ENCODE data around the gene PRSS57.
"Not testable (repeated sequence)": the region's sequence is repeated elsewhere in the genome, so short reads cannot be mapped to it uniquely, and the experiment has no call there.

Gene PRSS57

DNA sequence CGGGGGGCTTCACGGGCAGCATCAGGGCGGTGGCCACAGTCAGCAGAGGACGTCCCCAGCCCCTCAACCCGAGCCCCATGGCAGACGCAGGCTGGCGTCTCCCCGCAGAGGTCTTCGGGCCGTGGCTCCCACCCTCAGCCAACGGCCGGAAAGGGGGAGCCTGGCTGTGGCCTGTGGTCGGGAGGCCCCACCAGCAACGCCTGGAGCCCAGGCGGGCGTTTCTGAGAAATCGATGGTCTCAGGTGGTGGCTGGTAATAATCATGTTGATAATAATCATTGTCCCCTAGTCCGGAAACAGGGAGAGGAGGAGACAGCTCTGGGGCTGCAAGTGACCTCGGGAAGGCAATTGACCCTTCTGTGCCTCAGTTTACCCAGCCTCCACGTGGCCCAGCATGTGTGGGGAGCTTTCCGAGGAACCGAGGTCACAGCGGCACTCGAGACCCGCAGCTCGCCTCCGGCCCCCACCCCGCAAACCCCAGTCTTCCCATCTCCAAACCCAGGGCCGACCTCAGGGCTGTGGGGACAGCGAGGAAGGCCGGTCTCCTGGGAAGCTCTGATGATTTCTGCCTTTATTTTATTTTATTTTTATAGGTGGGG is at the start of gene PRSS57:
Gene PRSS57, minus strand, starts transcription at position 101 of the 598 bp plus-strand sequence. Its CDS starts 22 bp downstream, at position 79.
- no peak for DNase-seq

DNA sequence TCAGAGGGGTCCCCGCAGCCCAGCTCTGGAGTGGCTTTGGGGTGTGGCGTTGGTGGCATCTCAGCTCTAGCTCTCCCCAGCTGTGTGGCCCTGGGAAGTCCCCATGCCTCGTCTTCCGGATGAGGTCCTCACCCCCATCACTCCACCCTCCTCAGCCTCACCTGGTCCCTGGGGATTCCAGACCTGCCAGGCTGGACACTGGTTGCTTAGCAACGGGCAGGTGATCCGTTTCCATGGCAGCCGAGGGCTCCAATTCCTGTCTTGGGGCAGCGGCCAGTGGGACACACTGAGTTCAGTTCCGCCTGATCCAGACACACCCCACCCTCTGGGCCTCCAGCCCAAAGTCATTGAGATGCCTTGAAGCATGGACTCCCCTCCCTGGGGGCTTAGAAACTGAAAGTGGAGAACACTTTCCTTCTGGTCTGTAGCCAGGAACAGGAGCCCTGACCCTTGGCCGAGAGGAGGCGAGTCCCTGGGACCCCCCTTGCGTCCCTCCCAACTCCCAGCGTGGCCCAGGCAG is 48.0 kb upstream of the PRSS57 start:
- no peak for DNase-seq

DNA sequence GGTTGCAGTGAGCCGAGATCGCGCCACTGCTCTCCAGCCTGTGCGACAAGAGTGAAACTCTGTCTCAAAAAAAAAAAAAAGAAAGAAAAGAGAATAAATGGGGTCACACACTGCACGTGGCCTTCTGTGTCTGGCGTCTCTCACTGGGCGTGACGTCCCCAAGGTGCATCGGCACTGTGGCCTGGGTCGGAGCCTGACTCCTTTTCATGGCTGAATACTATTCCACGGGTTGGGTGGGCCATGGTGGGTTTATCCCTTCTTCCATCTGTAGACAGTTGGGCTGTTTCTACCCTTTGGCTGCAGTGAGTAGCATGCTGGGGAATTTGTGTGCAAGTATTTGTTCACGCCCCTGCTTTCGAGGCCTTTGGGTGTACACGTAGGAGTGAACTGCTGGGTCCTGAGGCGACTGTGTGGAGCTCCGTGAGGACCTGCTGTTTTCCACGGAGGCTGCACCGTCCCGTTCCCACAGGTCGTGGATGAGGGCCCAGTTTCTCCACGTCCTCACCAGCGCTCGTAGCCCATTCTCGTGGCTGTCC is 47.4 kb upstream of the PRSS57 start:
- no peak for DNase-seq

DNA sequence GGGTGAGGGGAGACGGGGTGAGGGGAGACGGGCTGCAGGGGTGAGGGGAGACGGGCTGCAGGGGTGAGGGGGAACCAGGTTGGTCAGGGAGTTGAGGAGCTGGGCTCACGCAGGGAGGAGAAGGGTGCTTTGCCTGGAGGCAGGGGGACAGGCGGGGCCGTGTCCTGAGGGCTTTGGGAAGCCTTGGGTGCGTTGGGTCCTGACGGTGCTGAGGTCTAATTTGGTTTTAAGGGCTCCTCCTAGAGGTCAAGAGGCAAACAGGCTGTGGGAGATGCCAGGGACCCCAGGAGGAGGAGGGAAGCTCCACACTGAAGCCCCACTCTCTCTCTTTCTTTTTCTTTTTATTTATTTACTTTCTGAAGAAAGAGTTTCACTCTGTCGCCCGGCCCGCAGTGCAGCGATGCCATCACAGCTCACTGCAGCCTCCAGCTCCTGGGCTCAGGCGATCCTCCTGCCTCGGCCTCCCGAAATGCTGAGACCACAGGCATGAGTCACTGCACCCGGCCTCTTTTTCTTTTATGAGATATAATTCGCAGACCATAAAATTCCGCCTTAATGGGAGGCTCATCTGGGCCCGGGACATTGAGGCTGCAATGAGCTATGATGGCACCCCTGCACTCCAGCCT is 46.4 kb upstream of the PRSS57 start:
- DNase-seq: peak; percentile 51

DNA sequence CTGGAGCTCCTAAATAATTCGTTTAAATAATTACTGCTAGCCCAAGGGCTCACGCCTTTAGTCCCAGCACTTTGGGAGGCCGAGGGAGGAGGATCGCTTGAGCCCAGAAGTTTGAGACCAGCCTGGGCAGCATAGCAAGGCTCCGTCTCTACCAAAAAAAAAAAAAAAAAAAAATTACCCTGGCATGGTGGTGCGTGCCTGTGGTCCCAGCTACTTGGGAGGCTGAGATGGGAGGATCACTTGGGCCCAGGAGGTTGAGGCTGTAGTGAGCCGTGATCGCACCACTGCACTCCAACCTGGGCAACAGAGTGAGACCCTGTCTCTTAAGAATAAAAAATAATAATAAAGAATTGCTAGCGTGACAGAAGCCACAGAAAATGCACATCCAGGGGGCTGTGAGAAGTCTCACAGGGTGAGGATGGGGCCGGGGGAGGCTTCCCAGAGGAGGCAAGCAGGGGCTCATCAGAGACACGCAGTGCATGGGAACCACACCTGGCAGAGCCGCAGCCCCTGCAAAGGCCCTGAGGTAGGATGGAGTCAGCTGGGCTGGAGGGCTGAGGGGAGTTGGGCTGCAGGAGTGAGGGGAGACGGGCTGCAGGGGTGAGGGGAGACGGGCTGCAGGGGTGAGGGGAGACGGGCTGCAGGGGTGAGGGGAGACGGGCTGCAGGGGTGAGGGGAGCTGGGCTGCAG is 45.7 kb upstream of the PRSS57 start:
- DNase-seq: peak; percentile 51

DNA sequence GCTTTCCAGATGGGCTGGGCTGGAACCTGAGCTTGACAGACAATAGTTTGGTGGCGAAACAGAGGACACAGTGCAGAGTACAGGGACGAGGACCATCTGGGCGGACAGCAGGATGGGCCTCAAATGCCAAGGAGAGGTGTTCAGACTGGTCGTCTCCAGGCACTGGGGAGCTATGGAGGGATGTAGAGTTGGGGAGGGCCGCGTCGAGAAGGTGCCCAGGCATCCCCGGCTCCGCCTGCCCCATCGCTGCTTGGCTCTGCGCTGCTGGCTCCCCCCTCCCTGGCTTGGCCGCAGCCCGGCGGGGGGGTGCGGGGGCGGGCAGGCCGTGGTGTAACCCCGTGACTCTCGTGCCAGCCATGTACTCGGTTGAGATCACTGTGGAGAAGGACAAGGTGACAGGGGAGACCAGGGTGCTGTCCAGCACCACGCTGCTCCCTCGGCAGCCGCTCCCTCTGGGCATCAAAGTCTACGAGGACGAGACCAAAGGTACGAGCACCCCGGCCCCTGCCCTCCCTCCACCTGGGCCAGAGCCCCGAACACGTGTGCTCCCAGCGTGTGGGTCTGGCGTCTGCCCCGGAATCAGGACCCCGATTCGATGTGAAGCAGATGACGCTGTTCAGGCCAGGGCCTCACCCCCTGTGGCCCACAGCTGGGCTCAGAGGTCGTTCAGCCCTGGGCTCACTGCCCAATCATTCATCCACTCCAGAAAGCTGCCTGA is 44.9 kb upstream of the PRSS57 start:
- DNase-seq: no peak

DNA sequence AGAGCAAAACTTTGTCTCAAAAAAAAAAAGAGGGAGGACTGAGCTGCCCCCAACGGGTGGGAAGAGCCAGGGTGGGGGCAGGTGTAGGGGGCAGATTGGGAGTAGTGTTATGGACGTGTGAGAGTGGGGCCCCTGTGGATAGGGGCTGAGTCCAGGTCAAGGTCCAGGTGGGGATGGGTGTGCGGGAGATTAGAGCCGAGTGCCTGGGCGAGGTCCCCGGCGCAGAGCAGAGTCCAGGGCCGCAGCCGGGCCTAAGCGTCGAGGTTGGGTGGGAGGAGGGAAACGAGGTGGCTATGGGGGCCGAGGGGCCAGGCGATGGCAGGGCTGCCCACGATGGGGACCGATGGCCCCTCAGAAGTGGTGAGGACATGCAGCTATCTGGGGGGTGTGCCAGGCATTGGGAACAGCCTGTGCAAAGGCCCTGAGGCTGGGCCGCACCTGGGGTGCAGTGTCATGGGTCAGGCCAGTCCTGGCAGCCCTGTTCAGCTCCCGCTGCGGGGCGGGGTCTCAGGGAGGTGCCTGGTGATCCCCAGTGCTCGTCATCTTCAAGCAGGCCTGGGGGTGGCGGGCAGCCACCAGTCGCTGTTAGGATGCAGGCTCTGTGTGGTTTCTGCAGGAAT is 43.4 kb upstream of the PRSS57 start:
- DNase-seq: no peak

DNA sequence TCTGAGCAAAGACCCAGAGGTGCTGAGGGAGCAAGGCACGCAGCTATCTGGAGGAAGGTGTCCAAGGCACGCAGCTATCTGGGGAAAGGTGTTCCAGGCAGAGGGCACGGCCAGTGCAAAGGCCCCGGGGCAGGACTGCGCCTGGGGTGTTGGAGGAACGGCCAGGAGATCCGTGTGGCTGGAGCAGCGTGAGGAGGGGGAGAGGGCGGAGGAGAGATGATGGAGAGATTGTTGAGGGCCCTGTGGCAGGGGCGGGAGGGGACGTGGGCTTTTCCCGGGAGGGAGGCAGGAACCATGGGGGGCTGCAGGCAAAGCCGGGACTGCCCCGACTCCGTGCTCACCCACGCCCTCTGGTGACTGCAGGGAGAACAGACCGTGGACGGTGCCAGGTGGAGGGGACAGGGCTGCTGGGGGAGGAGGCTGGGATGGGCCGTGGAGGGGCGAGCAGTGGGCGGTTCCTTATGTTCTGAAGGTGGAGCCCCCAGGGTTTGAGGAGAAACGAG is 42.4 kb upstream of the PRSS57 start:
- peak; percentile 34 for DNase-seq

DNA sequence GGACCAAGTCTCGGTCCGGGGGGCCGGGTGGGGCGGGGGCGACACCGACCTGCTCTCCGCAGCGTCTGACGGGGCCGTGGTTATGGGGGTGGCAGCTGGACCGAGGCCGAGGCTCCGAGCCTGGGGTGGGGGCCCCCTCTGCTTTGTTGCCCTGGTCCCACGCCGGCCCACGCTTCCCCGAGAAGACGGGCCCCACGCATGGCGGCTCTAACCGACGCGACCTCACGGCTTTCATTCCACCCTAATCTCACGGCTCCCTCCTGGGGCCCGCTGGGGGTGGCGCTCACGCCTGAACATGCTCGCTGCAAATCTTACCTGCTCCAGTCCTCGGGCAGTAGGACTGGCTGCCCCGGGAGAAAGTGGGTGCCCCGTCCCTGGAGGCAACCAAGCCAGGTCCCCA is 40.9 kb upstream of the PRSS57 start:
- DNase-seq: no peak

DNA sequence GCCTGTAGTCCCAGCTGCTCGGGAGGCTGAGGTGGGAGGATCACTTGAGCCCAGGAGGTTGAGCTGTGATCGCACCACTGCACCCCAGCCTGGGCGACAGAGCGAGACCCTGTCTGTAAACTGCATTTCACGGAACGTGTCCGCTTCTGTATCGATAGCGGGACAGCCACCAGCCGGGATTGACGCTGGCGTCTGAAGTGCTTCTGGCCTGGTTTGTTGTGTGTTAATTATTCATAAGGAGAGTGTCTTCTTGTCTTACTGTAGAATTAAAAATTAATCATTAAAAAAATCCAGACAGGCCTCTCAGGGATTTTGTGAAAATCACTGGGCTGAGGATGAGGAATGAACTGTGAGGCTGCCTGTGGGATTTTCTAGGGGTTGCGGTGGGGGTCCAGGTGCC is 39.5 kb upstream of the PRSS57 start:
- no peak for DNase-seq

DNA sequence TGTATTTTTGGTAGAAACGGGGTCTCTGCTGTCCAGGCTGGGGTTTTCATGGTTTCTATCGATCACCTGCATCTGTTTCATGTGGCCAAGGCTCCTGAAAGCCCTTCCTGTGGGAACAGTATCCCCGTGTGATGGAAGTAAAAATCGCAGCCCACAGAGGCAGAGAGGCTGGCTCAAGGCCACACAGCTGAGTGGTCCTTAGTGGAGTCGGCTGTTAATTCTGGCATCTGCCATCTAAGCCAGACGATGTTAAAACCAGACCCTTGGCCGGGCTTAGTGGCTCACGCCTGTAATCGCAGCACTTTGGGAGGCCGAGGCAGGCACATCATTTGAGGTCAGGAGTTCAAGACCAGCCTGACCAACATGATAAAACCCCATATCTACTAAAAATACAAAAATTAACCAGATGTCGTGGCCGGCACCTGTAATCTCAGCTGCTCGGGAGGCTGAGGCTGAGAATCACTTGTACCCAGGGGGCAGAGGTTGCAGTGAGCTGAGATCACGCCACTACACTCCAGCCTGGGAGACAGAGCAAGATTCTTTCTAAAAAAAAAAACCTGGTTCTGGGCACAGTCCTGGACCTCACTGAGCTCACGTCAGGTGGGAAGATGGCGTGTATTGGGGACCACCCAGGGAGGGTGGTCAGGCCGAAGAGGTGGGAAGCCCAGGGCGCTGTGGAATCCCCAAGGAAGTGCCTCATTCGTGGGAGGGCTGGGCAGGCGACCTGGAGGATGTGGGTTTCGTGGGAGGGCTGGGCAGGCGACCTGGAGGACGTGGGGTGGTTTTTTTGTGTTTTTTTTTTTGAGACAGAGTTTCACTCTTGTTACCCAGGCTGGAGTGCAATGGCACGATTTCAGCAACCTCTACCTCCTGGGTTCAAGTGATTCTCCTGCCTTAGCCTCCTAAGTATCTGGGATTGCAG is 37.2 kb upstream of the PRSS57 start:
- DNase-seq: no peak

DNA sequence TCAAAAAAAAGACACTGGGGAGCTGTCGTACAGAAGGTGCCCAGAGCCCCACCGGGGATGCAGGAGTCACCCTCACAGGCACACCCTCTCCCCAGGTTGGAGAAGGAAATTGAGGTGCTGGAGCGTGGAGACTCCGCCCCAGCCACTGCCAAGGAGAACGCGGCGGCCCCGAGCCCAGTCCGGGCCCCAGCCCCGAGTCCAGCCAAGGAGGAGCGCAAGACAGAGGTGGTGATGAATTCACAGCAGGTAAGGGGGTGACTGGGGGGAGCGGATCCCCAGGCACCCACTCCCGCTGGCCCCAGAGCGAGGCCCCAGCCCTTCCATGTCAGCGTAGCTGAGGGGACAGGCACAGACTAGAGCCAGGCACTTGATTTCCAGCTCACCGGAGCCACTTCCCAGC is 35.7 kb upstream of the PRSS57 start:
- no peak for DNase-seq

DNA sequence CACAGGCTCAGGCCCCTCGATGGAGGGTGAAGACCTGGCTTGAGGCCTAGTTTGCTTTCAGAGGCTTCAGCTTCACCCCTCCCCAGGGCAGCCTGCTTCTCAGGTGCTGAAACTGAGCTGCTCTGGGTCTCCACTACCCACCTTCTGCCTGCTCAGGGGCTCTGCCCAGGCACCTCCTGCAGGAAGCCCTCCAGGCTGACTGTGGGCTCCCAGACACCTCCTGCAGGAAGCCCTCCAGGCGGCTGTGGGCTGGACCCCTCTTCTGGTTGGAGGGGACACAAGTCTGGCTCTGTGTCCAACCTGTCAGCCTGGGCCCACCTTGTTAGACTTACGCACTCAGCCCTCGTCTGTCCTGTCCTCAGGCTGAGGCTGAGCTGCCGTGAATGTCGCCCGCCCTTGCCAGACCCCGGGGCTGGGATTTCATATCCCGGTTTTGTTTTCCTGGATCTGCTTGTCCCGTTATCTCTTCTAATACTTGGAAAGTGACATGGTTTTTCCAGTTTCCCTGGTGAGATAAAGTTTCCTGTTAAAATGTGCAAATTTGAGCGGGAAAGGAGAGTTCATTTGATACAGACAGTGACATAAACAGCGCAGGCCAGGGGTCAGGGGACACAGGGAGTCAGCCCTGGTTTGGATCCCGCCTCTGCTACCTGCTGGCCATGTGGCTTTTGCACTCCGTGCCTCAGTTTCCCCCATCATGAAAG is 34.9 kb upstream of the PRSS57 start:
- no peak for DNase-seq

DNA sequence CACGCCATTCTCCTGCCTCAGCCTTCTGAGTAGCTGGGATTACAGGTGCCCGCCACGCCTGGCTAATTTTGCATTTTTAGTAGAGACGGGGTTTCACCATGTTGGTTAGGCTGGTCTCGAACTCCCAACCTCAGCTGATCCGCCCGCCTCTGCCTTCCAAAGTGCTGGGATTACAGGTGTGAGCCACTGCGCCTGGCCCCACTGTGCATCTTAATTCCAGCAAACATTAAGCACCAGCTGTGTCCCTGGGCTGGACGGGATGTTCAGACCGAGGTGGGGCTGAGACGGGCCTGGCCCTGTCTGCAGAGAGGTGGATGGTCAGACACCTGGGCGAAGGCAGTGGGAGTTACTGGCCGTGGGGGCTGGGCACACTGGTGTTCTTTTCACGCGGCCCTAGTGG is 34.3 kb upstream of the PRSS57 start:
- not testable (repeated sequence) for DNase-seq

DNA sequence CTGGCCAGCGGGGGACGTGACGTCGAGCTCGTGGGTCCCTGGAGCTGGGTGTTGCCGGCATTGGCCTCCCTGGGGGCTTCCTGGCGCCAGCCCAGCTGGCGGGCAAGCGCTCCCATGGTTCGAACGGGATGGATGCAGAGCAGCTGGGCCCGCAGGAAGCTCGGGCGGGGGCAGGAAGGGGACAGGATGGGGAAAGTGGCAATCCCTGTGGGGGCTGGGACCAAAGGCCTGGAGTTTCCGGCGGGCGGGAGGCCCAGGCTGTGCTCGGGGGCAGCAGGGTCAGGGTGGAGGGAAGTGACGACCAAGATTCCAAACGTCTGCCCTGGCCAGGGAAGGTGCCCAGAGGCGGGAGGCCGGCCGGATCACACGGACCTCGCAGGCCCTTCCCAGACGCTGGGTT is 32.8 kb upstream of the PRSS57 start:
- DNase-seq: no peak

DNA sequence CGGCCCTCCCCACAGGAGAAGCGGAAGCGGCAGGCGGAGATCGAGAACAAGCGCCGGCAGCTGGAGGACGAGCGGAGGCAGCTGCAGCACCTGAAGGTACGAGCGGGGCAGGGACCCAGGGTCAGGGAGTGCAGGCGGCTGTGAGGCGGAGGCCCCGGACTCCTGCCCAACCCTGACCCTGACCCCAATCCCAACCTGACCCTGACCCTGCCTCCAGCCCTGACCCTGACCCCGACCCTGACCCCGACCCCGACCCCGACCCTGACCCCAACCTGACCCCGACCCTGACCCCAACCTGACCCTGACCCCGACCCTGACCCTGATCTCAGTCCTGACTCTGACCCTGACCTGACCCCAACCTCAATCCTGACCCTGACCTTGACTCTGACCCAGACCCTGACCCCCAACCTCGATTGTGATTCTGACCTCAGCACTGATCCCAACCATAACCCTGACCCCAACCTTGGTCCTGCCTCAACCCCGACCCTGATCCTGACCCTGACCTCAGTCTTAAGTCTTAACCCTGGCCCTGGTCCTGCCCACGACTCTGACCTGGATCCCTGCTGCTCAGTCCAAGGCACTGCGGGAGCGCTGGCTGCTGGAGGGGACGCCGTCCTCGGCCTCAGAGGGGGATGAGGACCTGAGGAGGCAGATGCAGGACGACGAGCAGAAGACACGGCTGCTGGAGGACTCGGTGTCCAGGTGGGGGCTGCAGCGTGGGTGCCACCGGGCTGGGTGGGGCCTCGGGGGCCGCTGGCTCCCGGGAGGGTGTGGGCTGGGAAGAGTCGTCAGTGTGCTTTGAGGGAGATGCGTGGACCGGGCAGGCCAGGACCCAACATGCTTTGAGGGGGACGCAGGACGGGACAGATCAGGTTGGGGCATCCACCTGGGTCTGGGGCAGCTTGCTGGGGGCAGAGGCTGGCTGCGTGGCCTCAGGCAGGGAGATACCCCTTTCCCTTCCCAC is 32.0 kb upstream of the PRSS57 start:
- no peak for DNase-seq

DNA sequence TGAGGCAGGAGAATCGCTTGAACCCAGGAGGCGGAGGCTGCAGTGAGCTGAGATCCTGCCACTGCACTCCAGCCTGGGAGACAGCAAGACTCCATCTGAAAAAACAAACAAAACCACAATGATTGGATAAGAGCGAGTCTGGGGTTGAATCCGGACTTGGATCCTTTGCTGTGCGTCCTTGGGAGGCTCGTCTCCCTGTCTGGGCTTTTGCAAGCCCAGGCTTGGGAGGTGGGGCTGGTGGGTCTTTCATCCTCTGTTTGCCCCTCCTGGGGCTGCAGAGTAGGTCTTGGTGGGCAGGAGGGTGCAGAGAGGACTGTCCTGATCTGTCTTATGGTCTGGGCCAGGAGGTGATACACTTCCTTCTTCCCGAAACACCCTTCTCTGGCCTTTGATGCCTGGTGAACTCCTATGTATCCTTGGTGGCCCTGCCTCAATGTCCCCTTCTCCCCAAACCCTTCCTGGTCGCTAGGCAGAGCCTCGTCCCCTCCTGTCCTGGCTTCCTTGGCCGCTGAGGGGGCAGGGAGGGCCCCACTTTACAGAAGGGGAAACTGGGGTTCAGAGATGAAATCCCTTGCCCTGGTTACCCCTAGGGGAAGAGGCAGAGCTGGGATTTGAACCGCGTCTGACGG is 30.3 kb upstream of the PRSS57 start:
- DNase-seq: no peak

DNA sequence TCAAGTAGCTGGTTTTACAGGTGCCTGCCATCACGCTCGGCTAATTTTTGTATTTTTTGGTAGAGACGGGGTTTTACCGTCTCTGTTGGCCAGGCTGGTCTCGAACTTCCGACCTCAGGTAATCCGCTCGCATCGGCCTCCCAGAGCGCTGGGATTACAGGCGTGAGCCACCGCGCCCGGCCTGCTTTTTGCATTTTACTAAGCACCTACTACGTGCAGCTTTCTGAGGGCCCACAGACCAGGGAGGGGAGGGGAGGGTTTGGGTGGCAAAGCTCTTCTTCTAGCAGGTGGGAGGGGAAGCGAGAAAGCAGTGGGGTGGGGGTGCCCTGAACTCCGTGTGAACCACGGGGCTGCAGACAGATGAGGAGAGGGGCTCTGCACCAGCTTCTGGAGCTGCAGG is 28.5 kb upstream of the PRSS57 start:
- DNase-seq: no peak

DNA sequence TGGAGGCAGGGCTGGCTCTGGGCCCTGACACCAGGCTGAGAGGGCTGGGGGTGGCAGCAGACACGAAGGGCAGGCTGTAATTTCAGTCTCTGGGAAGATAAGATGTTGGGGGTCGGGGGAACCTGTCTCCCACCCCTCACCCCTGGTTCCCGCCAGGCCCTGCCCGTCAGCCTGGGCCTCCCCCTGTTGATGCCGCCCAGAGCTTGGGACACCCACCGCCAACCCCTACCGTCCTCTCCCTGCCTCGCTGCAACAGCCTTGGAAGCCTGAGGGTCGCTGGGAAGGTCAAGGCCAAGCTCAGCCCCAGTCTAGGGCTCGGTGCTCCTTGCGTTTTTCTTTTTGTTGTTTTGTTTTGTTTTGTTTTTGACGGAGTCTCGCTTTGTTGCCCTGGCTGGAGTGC is 28.0 kb upstream of the PRSS57 start:
- no peak for DNase-seq

Measured in NK-92 treated with Interleukin-12 subunit alpha and Interleukin-12 subunit beta, amount 100 ng/mL, for 24 hours (cell line).